ENCODE data around the gene GABRG3.

GABRG3 gene

GRCh38 chr15:27045796-27046195 is 74.8 kb downstream of the GABRG3 start:
- TF ChIP-seq BACH2 (CRISPR knock-in tag; IDR thresholded peaks at IDR 0.05; ENCODE audit: borderline replicate concordance): no peak
- TF ChIP-seq ZC3H10 (CRISPR knock-in tag; IDR thresholded peaks at IDR 0.05): no peak
- no peak for TF ChIP-seq OSR1 (CRISPR knock-in tag; IDR thresholded peaks at IDR 0.05)
- no peak for TF ChIP-seq PATZ1 (CRISPR knock-in tag; IDR thresholded peaks at IDR 0.05; ENCODE audit: borderline replicate concordance)
- no peak for TF ChIP-seq ZNF565 (CRISPR knock-in tag; conservative IDR thresholded peaks at IDR 0.05; ENCODE audit: low read depth)
- TF ChIP-seq PPARA (CRISPR knock-in tag; IDR thresholded peaks at IDR 0.05; ENCODE audit: borderline replicate concordance): no peak
- no peak for TF ChIP-seq ESRRG (CRISPR knock-in tag; IDR thresholded peaks at IDR 0.05)
- no peak for TF ChIP-seq TCF4 (CRISPR knock-in tag; IDR thresholded peaks at IDR 0.05; ENCODE audit: borderline replicate concordance)
- no peak for TF ChIP-seq TSHZ2 (CRISPR knock-in tag; IDR thresholded peaks at IDR 0.05)
- no peak for TF ChIP-seq GLIS3 (CRISPR knock-in tag; IDR thresholded peaks at IDR 0.05)
- TF ChIP-seq RARB (CRISPR knock-in tag; IDR thresholded peaks at IDR 0.05): no peak
- TF ChIP-seq, protein P1, sequence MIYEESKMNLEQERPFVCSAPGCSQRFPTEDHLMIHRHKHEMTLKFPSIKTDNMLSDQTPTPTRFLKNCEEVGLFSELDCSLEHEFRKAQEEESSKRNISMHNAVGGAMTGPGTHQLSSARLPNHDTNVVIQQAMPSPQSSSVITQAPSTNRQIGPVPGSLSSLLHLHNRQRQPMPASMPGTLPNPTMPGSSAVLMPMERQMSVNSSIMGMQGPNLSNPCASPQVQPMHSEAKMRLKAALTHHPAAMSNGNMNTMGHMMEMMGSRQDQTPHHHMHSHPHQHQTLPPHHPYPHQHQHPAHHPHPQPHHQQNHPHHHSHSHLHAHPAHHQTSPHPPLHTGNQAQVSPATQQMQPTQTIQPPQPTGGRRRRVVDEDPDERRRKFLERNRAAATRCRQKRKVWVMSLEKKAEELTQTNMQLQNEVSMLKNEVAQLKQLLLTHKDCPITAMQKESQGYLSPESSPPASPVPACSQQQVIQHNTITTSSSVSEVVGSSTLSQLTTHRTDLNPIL (CRISPR knock-in tag; IDR thresholded peaks at IDR 0.05; ENCODE audit: low read depth): no peak
- ATAC-seq: no peak

DNA sequence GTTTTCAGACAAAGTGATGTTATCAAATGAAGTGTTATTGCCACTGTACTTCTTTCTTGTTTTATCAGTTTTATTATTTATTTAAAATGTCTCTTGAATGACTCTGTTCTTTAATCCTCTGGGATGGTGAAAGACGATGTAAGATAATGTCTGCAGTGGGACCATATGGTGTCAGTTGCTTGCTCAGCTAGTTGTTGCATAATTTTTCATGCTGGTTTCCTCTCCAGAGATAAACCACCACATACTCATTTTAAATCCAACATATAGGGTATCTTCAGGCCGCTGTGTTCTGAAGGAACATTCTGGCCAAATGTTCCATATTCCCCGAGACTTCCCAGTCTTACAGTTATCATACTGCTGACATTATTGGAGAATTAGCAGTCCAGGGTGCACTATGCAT is 75.9 kb downstream of the GABRG3 start:
- ATAC-seq: no peak
- TF ChIP-seq PATZ1 (CRISPR knock-in tag; IDR thresholded peaks at IDR 0.05; ENCODE audit: borderline replicate concordance) (no peak), CSDC2 (CRISPR knock-in tag; IDR thresholded peaks at IDR 0.05) (no peak), CSRNP3 (CRISPR knock-in tag; IDR thresholded peaks at IDR 0.05) (no peak), TOX (CRISPR knock-in tag; IDR thresholded peaks at IDR 0.05; ENCODE audit: borderline replicate concordance) (no peak), ZNF70 (CRISPR knock-in tag; IDR thresholded peaks at IDR 0.05) (no peak), TSHZ2 (CRISPR knock-in tag; IDR thresholded peaks at IDR 0.05) (no peak), ZFP3 (CRISPR knock-in tag; IDR thresholded peaks at IDR 0.05) (no peak), ESRRG (CRISPR knock-in tag; IDR thresholded peaks at IDR 0.05) (no peak), ARNTL (CRISPR knock-in tag; IDR thresholded peaks at IDR 0.05; ENCODE audit: borderline replicate concordance, low read depth) (no peak), ZNF8 (CRISPR knock-in tag; IDR thresholded peaks at IDR 0.05) (no peak), ZC3H10 (CRISPR knock-in tag; IDR thresholded peaks at IDR 0.05) (no peak), BACH2 (CRISPR knock-in tag; IDR thresholded peaks at IDR 0.05; ENCODE audit: borderline replicate concordance) (no peak), OSR1 (CRISPR knock-in tag; IDR thresholded peaks at IDR 0.05) (no peak), PPARA (CRISPR knock-in tag; IDR thresholded peaks at IDR 0.05; ENCODE audit: borderline replicate concordance) (no peak)
- TF ChIP-seq, protein P1 (CRISPR knock-in tag; IDR thresholded peaks at IDR 0.05; ENCODE audit: low read depth): no peak
- TF ChIP-seq, protein P2, sequence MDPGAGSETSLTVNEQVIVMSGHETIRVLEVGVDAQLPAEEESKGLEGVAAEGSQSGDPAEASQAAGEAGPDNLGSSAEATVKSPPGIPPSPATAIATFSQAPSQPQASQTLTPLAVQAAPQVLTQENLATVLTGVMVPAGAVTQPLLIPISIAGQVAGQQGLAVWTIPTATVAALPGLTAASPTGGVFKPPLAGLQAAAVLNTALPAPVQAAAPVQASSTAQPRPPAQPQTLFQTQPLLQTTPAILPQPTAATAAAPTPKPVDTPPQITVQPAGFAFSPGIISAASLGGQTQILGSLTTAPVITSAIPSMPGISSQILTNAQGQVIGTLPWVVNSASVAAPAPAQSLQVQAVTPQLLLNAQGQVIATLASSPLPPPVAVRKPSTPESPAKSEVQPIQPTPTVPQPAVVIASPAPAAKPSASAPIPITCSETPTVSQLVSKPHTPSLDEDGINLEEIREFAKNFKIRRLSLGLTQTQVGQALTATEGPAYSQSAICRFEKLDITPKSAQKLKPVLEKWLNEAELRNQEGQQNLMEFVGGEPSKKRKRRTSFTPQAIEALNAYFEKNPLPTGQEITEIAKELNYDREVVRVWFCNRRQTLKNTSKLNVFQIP (CRISPR knock-in tag; IDR thresholded peaks at IDR 0.05; ENCODE audit: borderline replicate concordance, low read depth): no peak

Measured in SK-N-SH treated with all-trans-retinoic acid at 6 μM for 48 hours (cell line).